Gastroesophageal sphincter (tissue), 4 donors: ENCODE data around the gene WWC1. TPM values are rescaled to one million over a fixed set of nuclear protein-coding genes. Genes with fewer than 3 reads are reported as not detected.

ENCODE experiments used
- ATAC-seq: fragments of 150-250 bp; one replicate; pipeline ENCODE4 v1.9.1; 2016; ENCODE audit warnings: mild to moderate bottlenecking, moderate library complexity
- H3K27ac ChIP-seq, 4 donors: fragments of 200-600 bp; sonication (generic) in 3 of 4; 1 replicate in 3 of 4; 2 replicates in 1 of 4; pipeline ENCODE4 v1.5.1; 2016 to 2019
- H3K27me3 ChIP-seq: fragments of 200-600 bp; sonication (generic); one replicate; pipeline ENCODE4 v1.5.1; 2019
- H3K36me3 ChIP-seq, 2 donors: fragments of 200-600 bp; sonication (generic); one replicate each; pipeline ENCODE4 v1.5.1; 2019; ENCODE audit warnings: control low read depth in 1 of 2
- H3K4me1 ChIP-seq, 3 donors: fragments of 200-600 bp; sonication (generic); 1 replicate in 2 of 3; 2 replicates in 1 of 3; pipeline ENCODE4 v1.5.1; 2016 to 2019; ENCODE audit warnings: control low read depth in 2 of 3
- H3K4me3 ChIP-seq, 2 donors: fragments of 200-600 bp; sonication (generic); one replicate each; pipeline ENCODE4 v1.5.1; 2019; ENCODE audit warnings: mild to moderate bottlenecking in 1 of 2, moderate library complexity in 1 of 2
- H3K9me3 ChIP-seq, 3 donors: fragments of 200-600 bp; sonication (generic); one replicate each; pipeline ENCODE4 v1.5.1; 2017 to 2019; ENCODE audit warnings: control low read depth in 2 of 3
- EP300 ChIP-seq: sonication (generic); formaldehyde crosslinking; IDR thresholded peaks from one replicate; pipeline ENCODE4 v1.6.1; 2017; ENCODE audit warnings: antibody characterized with exemption, mild to moderate bottlenecking
- POLR2A ChIP-seq, 2 donors: fragments of 450-650 bp; IDR thresholded peaks; one replicate each; pipeline ENCODE4 v1.6.1; 2017; ENCODE audit warnings: antibody characterized with exemption in 2 of 2, mild to moderate bottlenecking in 2 of 2, moderate library complexity in 1 of 2
- POLR2AphosphoS5 ChIP-seq: sonication (generic); formaldehyde crosslinking; IDR thresholded peaks from one replicate; pipeline ENCODE4 v1.6.1; 2017; ENCODE audit warnings: antibody characterized with exemption
- WGBS, 2 donors: methylation state at CpG; one replicate each; pipeline ENCODE4 v1.1.5; 2018; ENCODE audit warnings: low coverage in 1 of 2; 5-methylcytosine and 5-hydroxymethylcytosine counted together
- total RNA-seq, 4 donors: library from RNA; depleted of rRNA; stranded (reverse); fragments of >200 nt; gene quantifications; one replicate each; pipeline ENCODE4 v1.1.0, GENCODE V29; 2016
- TF ChIP-seq, protein P1 (sequence below), 4 experiments: fragments of 200-600 bp in 2 of 4; fragments of 450-650 bp in 2 of 4; sonication (generic) in 1 of 4; IDR thresholded peaks; one replicate each; pipeline ENCODE4 v1.5.1; 2017 to 2019; ENCODE audit warnings: antibody characterized with exemption in 4 of 4, mild to moderate bottlenecking in 2 of 4, moderate library complexity in 2 of 4

WWC1 gene
- total RNA-seq, 4 donors from 2014 or later, result 0.67 to 6.9 (median 3.8) TPM

- H3K27ac ChIP-seq, result no peak overlapping the region
- H3K27me3 ChIP-seq, result no peaks in the 10 kb centered on the region
- H3K36me3 ChIP-seq, result peaks cover 11 to 98% of the 10 kb centered on the region in 2 donors
- no peaks in the 10 kb centered on the region for H3K4me1 ChIP-seq
- ATAC-seq, result no peak
- H3K4me3 ChIP-seq, result no peak overlapping the region
- H3K9me3 ChIP-seq, result no peaks in the 10 kb centered on the region
- WGBS, 2 donors, result 90 to 93% methylated on average over 3 to 5 of the region's 5 CpGs
- TF ChIP-seq EP300 (no peak), POLR2A (IDR thresholded peaks at IDR 0.05) (no peak), POLR2AphosphoS5 (no peak)
- TF ChIP-seq, protein P1, sequence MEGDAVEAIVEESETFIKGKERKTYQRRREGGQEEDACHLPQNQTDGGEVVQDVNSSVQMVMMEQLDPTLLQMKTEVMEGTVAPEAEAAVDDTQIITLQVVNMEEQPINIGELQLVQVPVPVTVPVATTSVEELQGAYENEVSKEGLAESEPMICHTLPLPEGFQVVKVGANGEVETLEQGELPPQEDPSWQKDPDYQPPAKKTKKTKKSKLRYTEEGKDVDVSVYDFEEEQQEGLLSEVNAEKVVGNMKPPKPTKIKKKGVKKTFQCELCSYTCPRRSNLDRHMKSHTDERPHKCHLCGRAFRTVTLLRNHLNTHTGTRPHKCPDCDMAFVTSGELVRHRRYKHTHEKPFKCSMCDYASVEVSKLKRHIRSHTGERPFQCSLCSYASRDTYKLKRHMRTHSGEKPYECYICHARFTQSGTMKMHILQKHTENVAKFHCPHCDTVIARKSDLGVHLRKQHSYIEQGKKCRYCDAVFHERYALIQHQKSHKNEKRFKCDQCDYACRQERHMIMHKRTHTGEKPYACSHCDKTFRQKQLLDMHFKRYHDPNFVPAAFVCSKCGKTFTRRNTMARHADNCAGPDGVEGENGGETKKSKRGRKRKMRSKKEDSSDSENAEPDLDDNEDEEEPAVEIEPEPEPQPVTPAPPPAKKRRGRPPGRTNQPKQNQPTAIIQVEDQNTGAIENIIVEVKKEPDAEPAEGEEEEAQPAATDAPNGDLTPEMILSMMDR (IDR thresholded peaks at IDR 0.05), result no peak
Measured at GRCh38 chr5:168494057-168494555, 202.7 kb downstream of the WWC1 start.

- no peak for TF ChIP-seq POLR2A (IDR thresholded peaks at IDR 0.05)
- TF ChIP-seq, protein P1 (IDR thresholded peaks at IDR 0.05), result no peak
- no peak for TF ChIP-seq EP300
- TF ChIP-seq POLR2AphosphoS5, result no peak
- Histone ChIP-seq H3K9me3 (no peaks in the 10 kb centered on the region), H3K4me1 (no peaks in the 10 kb centered on the region), H3K36me3 (peaks cover 0 to 100% of the 10 kb centered on the region in 2 donors), H3K27me3 (no peaks in the 10 kb centered on the region), H3K27ac (no peak overlapping the region), H3K4me3 (no peak overlapping the region)
- 78 to 80% methylated on average over 2 to 7 of the region's 7 CpGs for WGBS, 2 donors
- ATAC-seq, result no peak
Measured at GRCh38 chr5:168502563-168503237, 211.3 kb downstream of the WWC1 start.

GRCh38 chr5:168513861-168514428, 222.5 kb downstream of the WWC1 start:
- H3K9me3 ChIP-seq, result peaks cover 0 to 13% (median 0%) of the 10 kb centered on the region in 3 donors
- H3K27ac ChIP-seq, result no peak overlapping the region
- H3K27me3 ChIP-seq, result no peaks in the 10 kb centered on the region
- WGBS, 2 donors, result 97 to 100% methylated on average over 2 of the region's 2 CpGs
- H3K4me1 ChIP-seq, result no peaks in the 10 kb centered on the region
- H3K4me3 ChIP-seq, result no peak overlapping the region
- TF ChIP-seq POLR2AphosphoS5 (no peak), POLR2A (IDR thresholded peaks at IDR 0.05) (no peak), EP300 (no peak)
- TF ChIP-seq, protein P1 (IDR thresholded peaks at IDR 0.05), result no peak
- peaks cover 21 to 100% of the 10 kb centered on the region in 2 donors for H3K36me3 ChIP-seq
- ATAC-seq, result no peak

Other genes starting within 250 kb of the WWC1 start
- gene RARS1, start 194.8 kb downstream of the WWC1 start, total RNA-seq, result 10 to 100 TPM; 51.3 to 89.1 (median 75.9) TPM
- gene FBLL1, start 237.7 kb downstream of the WWC1 start, total RNA-seq, result under 1 TPM in 2 of 4 donors, not detected in 2; 0.52 to 0.54 TPM